Liver (tissue), 3 donors: Measurements from ENCODE around the gene RNU11.
"Not testable (repeated sequence)": the region's sequence is repeated elsewhere in the genome, so short reads cannot be mapped to it uniquely, and the experiment has no call there.

Experiments used
- ATF3 ChIP-seq: IDR thresholded peaks from 2 replicates; pipeline ENCODE4 v1.6.1; 2016; ENCODE audit warnings: antibody characterized with exemption
- CTCF ChIP-seq: fragments of 150-350 bp; IDR thresholded peaks from 2 replicates; pipeline ENCODE4 v1.5.1; 2017; ENCODE audit warnings: improper control_type of control experiment, low read depth, low read length; ENCODE audit not compliant: missing input control
- GABPA ChIP-seq, 2 donors: IDR thresholded peaks in 1 of 2; conservative IDR thresholded peaks in 1 of 2; 2 replicates each; pipeline ENCODE4 v1.6.1; 2016; ENCODE audit warnings: antibody characterized with exemption in 2 of 2, mild to moderate bottlenecking in 1 of 2, moderate library complexity in 1 of 2
- JUND ChIP-seq, 2 donors: IDR thresholded peaks; 2 replicates each; pipeline ENCODE4 v1.6.1; 2016; ENCODE audit warnings: antibody characterized with exemption in 2 of 2
- MAX ChIP-seq: IDR thresholded peaks from 2 replicates; pipeline ENCODE4 v1.6.1; 2016; ENCODE audit warnings: antibody characterized with exemption
- RAD21 ChIP-seq, 2 donors: IDR thresholded peaks; 2 replicates each; pipeline ENCODE4 v1.6.1; 2016; ENCODE audit warnings: antibody characterized with exemption in 2 of 2, mild to moderate bottlenecking in 2 of 2
- TAF1 ChIP-seq: conservative IDR thresholded peaks from 2 replicates; pipeline ENCODE4 v1.6.1; 2016; ENCODE audit warnings: antibody characterized with exemption, mild to moderate bottlenecking
- YY1 ChIP-seq: IDR thresholded peaks from 2 replicates; pipeline ENCODE4 v1.6.1; 2016; ENCODE audit warnings: antibody characterized with exemption, mild to moderate bottlenecking
- donor health status: healthy.
- donor health status: healthy.

GRCh38 chr1:28672971-28673370 is 24.6 kb downstream of the RNU11 start:
- TF ChIP-seq CTCF; YY1; MAX; TAF1; JUND (IDR thresholded peaks at IDR 0.05); RAD21 (IDR thresholded peaks at IDR 0.05); GABPA (IDR thresholded peaks at IDR 0.05 in 1 of 2, conservative IDR thresholded peaks at IDR 0.05 in 1 of 2); ATF3: not testable (repeated sequence)
